ENCODE measurements around the gene ROBO1.

GRCh38 chr3:78992400-78992799 lies 775.4 kb downstream of the ROBO1 start:
- TF ChIP-seq CTCF (conservative IDR thresholded peaks at IDR 0.05; ENCODE audit: low read depth, low read length) (no peak), EZH2 (IDR thresholded peaks at IDR 0.05; ENCODE audit: borderline replicate concordance, low read depth, low read length, poor library complexity, severe bottlenecking) (no peak)

Data from A673 (cell line).